Measurements from ENCODE around the gene IGSF1. TPM values are rescaled to one million over a fixed set of nuclear protein-coding genes. Genes with fewer than 3 reads are reported as not detected.

Gene IGSF1, protein sequence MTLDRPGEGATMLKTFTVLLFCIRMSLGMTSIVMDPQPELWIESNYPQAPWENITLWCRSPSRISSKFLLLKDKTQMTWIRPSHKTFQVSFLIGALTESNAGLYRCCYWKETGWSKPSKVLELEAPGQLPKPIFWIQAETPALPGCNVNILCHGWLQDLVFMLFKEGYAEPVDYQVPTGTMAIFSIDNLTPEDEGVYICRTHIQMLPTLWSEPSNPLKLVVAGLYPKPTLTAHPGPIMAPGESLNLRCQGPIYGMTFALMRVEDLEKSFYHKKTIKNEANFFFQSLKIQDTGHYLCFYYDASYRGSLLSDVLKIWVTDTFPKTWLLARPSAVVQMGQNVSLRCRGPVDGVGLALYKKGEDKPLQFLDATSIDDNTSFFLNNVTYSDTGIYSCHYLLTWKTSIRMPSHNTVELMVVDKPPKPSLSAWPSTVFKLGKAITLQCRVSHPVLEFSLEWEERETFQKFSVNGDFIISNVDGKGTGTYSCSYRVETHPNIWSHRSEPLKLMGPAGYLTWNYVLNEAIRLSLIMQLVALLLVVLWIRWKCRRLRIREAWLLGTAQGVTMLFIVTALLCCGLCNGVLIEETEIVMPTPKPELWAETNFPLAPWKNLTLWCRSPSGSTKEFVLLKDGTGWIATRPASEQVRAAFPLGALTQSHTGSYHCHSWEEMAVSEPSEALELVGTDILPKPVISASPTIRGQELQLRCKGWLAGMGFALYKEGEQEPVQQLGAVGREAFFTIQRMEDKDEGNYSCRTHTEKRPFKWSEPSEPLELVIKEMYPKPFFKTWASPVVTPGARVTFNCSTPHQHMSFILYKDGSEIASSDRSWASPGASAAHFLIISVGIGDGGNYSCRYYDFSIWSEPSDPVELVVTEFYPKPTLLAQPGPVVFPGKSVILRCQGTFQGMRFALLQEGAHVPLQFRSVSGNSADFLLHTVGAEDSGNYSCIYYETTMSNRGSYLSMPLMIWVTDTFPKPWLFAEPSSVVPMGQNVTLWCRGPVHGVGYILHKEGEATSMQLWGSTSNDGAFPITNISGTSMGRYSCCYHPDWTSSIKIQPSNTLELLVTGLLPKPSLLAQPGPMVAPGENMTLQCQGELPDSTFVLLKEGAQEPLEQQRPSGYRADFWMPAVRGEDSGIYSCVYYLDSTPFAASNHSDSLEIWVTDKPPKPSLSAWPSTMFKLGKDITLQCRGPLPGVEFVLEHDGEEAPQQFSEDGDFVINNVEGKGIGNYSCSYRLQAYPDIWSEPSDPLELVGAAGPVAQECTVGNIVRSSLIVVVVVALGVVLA (N-terminal part only)
- polyA plus RNA-seq (2013, experiment 1 of 2; ENCODE audit: insufficient read length) = 0.48 TPM
- 0.64 TPM for polyA plus RNA-seq (2013, experiment 2 of 2; ENCODE audit: insufficient read length)

GRCh38 chrX:131288738-131289511 lies at the start of gene IGSF1:
Gene IGSF1 (minus strand): TSS chrX:131289306. CDS start chrX:131286674, 2,632 bp downstream.
- DNase-seq = peak; percentile 38

DNA sequence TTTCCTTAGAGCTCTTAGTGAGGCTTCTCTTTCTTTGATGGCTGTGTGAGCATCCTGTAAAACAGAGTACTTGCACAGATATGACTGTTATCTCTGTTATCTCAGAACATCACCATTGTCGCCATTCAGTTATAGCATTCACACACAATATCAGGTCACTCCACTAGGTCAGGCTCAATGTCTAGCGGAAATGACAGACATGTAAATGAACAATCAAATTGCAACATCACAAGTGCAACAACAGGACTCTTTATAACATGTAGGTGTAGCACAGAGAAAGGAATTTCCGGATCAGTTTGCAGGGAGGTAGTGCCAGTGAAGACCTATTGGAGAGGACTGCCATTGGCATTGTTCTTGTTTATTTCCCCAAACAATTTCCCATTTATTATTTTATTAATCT lies 43.2 kb upstream of the IGSF1 start:
- no peak for DNase-seq

DNA sequence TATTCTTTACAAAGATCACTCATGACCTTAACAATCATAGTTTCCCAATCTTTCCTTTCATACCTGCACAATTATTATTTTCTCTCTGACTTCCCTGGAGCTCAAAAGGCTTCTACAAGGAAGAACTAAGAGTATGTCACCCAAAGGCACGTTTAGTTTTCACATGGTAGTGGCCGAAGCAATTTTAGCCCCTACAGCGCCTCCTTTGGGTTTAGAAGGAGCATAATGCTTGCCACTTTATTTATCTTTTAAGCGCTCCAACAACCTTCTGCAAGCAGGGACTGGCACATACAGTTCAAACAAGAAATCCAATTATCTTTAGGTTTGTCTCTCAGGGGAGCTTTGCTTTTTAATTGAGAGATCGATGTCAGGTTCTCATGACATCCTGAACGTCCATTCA lies 42.0 kb upstream of the IGSF1 start:
- no peak for DNase-seq

- no peak for DNase-seq
Observed at GRCh38 chrX:131330735-131331134, 41.6 kb upstream of the IGSF1 start.

- peak; percentile 2 for DNase-seq
Observed at GRCh38 chrX:131322651-131323050, 33.5 kb upstream of the IGSF1 start.

DNA sequence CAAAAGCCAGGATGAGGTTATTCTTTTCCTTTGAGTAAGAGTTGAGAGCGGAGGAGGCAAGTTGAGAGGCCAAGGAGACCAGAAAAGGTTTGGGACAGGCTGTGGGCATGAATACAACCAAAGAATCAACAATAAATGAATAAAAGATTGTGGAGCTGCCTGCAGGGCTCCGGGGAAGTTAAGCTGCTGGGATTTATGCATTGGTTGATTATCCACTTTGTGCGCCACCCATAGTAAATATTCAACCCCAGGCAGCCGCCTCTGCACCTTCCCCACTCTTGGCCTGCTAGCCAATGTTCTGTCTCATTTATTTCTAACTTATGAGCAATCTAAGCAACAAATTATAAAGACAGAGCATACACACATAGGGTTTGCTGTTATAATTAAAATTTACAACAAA lies 28.2 kb upstream of the IGSF1 start:
- DNase-seq = no peak

- DNase-seq = peak; percentile 5
Observed at GRCh38 chrX:131316260-131316659, 27.2 kb upstream of the IGSF1 start.

DNA sequence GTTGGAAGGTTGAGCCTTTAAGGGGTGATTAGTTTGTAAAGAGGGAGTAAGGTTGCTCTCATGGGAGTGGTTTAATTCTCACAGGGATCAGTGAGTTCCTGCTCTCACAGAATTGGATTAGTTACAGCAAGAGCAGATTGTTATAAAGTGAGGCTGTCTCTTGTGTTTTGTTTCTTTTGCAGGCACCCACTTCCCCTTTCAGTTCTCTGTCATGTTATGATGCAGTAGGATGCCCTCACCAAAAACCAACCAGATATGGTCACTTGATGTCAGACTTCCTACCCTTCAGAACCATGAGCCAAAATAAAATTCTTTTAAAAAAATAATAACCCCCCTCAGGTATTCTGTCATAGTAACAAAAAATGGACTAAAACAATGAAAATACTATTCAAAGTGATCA lies 19.9 kb upstream of the IGSF1 start:
- DNase-seq = no peak

DNA sequence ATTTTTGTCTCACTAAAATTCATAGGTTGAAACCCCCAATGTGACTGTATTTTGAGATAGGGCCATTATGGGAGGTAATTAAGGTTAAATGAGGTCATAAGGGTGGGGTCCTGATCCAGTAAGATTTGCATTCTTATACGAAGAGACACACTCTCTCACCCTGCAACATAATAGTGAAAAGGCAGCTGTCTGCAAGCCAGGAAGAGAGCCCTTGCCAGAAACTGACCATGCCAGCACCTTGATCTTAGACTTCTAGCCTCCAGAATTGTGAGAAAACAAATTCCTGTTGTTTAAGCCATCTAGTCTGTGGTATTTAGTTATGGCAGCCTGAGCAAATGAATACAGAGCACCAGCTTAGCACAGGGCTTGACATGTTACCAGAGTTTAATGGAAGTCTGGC lies 17.5 kb upstream of the IGSF1 start:
- peak; percentile 1 for DNase-seq

- DNase-seq = peak; percentile 49
Observed at GRCh38 chrX:131305926-131306325, 16.8 kb upstream of the IGSF1 start.

GRCh38 chrX:131302701-131303100 lies 13.6 kb upstream of the IGSF1 start:
- DNase-seq = no peak

DNA sequence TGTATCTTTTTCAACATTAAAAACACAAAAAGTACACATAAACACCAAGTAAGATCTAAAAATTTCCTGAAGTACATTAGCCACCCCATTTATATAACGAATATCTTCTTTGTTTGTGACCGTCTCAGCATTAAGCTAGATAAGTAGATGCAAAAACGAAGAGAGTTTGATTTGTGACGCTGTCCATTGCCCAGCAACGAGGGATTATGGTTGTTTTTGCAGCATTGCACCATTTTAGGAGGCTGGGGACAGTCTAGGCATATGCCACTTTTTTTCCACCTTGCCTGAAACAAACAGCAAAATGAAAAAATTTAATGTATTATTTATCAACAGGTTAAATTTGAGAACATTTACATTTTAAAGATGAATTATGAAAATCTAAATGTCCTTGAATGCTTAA lies 12.0 kb upstream of the IGSF1 start:
- no peak for DNase-seq

GRCh38 chrX:131298846-131299245 lies 9.7 kb upstream of the IGSF1 start:
- DNase-seq = no peak

GRCh38 chrX:131298036-131298435 lies 8.9 kb upstream of the IGSF1 start:
- no peak for DNase-seq

GRCh38 chrX:131289527-131289926 lies 421 bp upstream of the IGSF1 start:
- DNase-seq = no peak

GRCh38 chrX:131288188-131288587 lies 918 bp downstream of the IGSF1 start:
- no peak for DNase-seq

DNA sequence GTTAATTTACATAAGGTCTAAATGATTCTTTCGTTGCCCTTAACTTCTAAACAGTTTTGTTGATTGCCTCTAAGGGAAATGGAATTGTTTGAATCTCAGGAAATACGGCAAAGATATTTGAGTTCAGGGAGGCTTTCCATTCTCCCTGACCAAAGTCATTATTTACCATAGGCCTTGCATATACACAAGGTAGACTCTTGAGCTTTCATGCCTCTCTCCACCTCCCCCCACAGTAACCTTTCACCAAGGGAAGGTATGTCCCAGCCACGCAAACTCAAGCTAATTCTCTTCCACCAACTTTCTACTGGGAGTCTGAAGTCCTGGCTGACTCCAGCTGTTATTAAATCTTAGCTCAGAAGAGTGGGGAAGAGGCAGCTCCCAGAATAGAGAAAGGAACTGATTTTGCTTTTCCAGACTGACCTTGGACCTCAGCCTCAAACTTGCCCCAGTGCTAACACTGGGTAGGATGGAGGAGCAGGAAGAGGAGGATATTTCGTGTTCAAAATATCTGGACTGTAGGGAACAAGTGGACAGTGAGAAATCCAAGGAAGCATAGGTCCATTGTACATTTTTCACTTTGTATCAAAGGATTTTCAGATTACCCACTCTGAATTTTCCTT lies 1.4 kb downstream of the IGSF1 start:
- DNase-seq = no peak

GRCh38 chrX:131279617-131280016 lies 9.5 kb downstream of the IGSF1 start:
- no peak for DNase-seq

DNA sequence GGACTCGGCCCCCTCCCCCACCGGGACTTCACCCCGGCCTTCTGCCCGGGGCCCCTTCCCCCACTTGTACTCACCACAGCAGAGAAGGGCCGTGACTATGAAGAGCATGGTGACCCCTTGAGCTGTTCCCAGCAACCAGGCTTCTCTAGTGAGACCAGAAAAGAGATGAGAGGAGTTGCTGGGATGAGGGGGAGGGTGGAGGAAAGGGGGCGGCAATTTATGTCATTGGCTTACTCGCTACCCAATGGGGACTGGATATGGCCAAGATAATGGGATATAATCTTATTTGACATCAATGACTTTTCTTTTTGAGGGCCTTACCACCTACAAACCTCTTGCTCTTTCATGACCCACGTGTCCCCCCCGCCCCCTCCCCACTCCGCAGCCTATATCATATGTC lies 9.9 kb downstream of the IGSF1 start:
- no peak for DNase-seq

- DNase-seq = no peak
Observed at GRCh38 chrX:131277543-131278136, 11.5 kb downstream of the IGSF1 start.

GRCh38 chrX:131273011-131273410 lies 16.1 kb downstream of the IGSF1 start:
- no peak for DNase-seq
